Measurements from ENCODE around the gene CDH8.

The CDH8 gene

GRCh38 chr16:61993108-61993507 lies 43.1 kb downstream of the CDH8 start:
- H3K27me3 ChIP-seq (ENCODE audit: control insufficient read depth, low read length), result no peaks in the 10 kb centered on the region
- H3K36me3 ChIP-seq (ENCODE audit: control insufficient read depth, low read length), result no peaks in the 10 kb centered on the region
- H3K9me2 ChIP-seq (replicated peaks; ENCODE audit: control insufficient read depth, low read length), result no peaks in the 10 kb centered on the region
- H3K9me3 ChIP-seq (ENCODE audit: control insufficient read depth, insufficient read depth, low read length), result no peaks in the 10 kb centered on the region
- no peaks in the 10 kb centered on the region for H3K4me1 ChIP-seq (ENCODE audit: control insufficient read depth, low read length)
- no peaks in the 10 kb centered on the region for H4K20me1 ChIP-seq (ENCODE audit: control insufficient read depth, insufficient read depth, low read depth, low read length)
- H3F3A ChIP-seq (ENCODE audit: control insufficient read depth, insufficient read depth), result no peaks in the 10 kb centered on the region
- TF ChIP-seq EZH2phosphoT487 (IDR thresholded peaks at IDR 0.05; ENCODE audit: borderline replicate concordance, low read length), result no peak
- no peak for TF ChIP-seq CTCF (IDR thresholded peaks at IDR 0.05; ENCODE audit: low read depth, low read length, poor library complexity, severe bottlenecking)
- no peak overlapping the region for H3K4me3 ChIP-seq (ENCODE audit: low read length)
- no peak overlapping the region for H3K4me2 ChIP-seq (ENCODE audit: low read length)
- H3K27ac ChIP-seq (ENCODE audit: low read depth, low read length), result no peak overlapping the region
- no peaks in the 10 kb centered on the region for H3K79me2 ChIP-seq (ENCODE audit: control insufficient read depth, low read length)

- TF ChIP-seq CTCF (IDR thresholded peaks at IDR 0.05; ENCODE audit: low read depth, low read length, poor library complexity, severe bottlenecking) (no peak), EZH2phosphoT487 (IDR thresholded peaks at IDR 0.05; ENCODE audit: borderline replicate concordance, low read length) (no peak)
- Histone ChIP-seq H3K4me1 (ENCODE audit: control insufficient read depth, low read length) (no peaks in the 10 kb centered on the region), H3K79me2 (ENCODE audit: control insufficient read depth, low read length) (no peaks in the 10 kb centered on the region), H3K27me3 (ENCODE audit: control insufficient read depth, low read length) (no peaks in the 10 kb centered on the region), H3K9me2 (replicated peaks; ENCODE audit: control insufficient read depth, low read length) (no peaks in the 10 kb centered on the region), H3K36me3 (ENCODE audit: control insufficient read depth, low read length) (no peaks in the 10 kb centered on the region), H3K9me3 (ENCODE audit: control insufficient read depth, insufficient read depth, low read length) (no peaks in the 10 kb centered on the region; the same call in 1 of the 2 replicates), H4K20me1 (ENCODE audit: control insufficient read depth, insufficient read depth, low read depth, low read length) (no peaks in the 10 kb centered on the region), H3F3A (ENCODE audit: control insufficient read depth, insufficient read depth) (no peaks in the 10 kb centered on the region), H3K27ac (ENCODE audit: low read depth, low read length) (no peak overlapping the region), H3K4me2 (ENCODE audit: low read length) (no peak overlapping the region), H3K4me3 (ENCODE audit: low read length) (no peak overlapping the region)
These were observed 48.7 kb downstream of the CDH8 start for GRCh38 chr16:61987474-61988012.

GRCh38 chr16:61969077-61969382 lies 67.2 kb downstream of the CDH8 start:
- H3F3A ChIP-seq (ENCODE audit: control insufficient read depth, insufficient read depth), result no peaks in the 10 kb centered on the region
- no peaks in the 10 kb centered on the region for H3K27me3 ChIP-seq (ENCODE audit: control insufficient read depth, low read length)
- TF ChIP-seq CTCF (IDR thresholded peaks at IDR 0.05; ENCODE audit: low read depth, low read length, poor library complexity, severe bottlenecking) (no peak), EZH2phosphoT487 (IDR thresholded peaks at IDR 0.05; ENCODE audit: borderline replicate concordance, low read length) (no peak)
- no peak overlapping the region for H3K4me3 ChIP-seq (ENCODE audit: low read length)
- no peaks in the 10 kb centered on the region for H4K20me1 ChIP-seq (ENCODE audit: control insufficient read depth, insufficient read depth, low read depth, low read length)
- H3K79me2 ChIP-seq (ENCODE audit: control insufficient read depth, low read length), result no peaks in the 10 kb centered on the region
- H3K4me2 ChIP-seq (ENCODE audit: low read length), result no peak overlapping the region
- no peaks in the 10 kb centered on the region for H3K9me2 ChIP-seq (replicated peaks; ENCODE audit: control insufficient read depth, low read length)
- H3K4me1 ChIP-seq (ENCODE audit: control insufficient read depth, low read length), result no peaks in the 10 kb centered on the region
- H3K27ac ChIP-seq (ENCODE audit: low read depth, low read length), result no peak overlapping the region
- no peaks in the 10 kb centered on the region for H3K9me3 ChIP-seq (ENCODE audit: control insufficient read depth, insufficient read depth, low read length)
- H3K36me3 ChIP-seq (ENCODE audit: control insufficient read depth, low read length), result no peaks in the 10 kb centered on the region

Measured in DOHH2 (cell line).